CD4-positive, alpha-beta T cell treated with Interleukin-10 for 1 hour (primary cell): ENCODE measurements around the gene HAUS2.

Source experiments
- DNase-seq: peaks from one replicate; pipeline ENCODE4 v3.0.0-alpha.2; 2020

HAUS2 gene

DNA sequence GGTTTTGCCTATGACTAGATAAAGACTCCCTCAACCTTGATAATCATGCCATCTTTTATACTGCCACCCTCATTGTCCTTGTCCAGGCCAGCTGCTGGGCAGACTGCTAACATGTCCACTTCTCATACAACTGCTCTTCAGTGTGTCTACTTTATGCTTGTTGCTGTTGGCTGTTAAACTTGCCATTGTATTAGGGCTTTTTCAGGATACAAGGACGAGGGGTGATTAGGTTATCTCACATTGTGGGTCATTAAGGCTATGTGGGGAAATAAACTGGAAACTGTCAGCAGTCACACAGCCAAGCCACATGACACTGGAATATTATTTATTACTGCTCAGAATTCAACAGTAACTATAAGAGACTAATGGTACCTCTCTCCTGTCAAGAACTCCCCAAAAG lies 62.9 kb downstream of the HAUS2 start:
- no peak for DNase-seq

GRCh38 chr15:42612367-42612912 lies 63.8 kb downstream of the HAUS2 start:
- no peak for DNase-seq

DNA sequence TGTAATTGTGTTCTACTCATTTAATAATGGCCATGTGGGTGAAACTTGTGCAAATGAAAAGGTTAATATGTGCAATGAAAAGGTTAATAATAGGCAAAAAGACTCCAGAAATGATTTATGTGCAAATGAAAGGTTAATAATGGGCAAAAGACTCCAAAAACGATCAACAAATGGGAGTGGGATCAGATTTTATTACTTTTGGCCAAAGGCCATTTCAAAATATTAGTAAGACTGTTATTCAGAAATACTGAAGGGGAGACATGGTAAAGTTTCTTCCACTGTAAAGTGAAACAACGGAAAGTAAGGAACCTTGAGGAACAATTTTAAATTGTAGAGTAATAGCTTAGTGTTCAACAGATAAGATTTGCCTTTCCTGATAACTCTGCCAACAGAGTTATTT lies 67.5 kb downstream of the HAUS2 start:
- DNase-seq, result no peak
